OCI-LY3 (cell line): ENCODE measurements around the gene GLP1R.

Source experiments
- CTCF ChIP-seq: fragments of 200-600, 300-600 bp; sonication (generic); IDR thresholded peaks from 2 replicates; pipeline ENCODE4 v1.5.1; 2014; ENCODE audit warnings: antibody characterized with exemption, low read length, low read depth
- EZH2phosphoT487 ChIP-seq: fragments of 200-600 bp; shearing (Covaris generic); IDR thresholded peaks from 2 replicates; pipeline ENCODE4 v1.6.1; 2018; ENCODE audit warnings: antibody characterized with exemption, mixed run types, low read depth

DNA sequence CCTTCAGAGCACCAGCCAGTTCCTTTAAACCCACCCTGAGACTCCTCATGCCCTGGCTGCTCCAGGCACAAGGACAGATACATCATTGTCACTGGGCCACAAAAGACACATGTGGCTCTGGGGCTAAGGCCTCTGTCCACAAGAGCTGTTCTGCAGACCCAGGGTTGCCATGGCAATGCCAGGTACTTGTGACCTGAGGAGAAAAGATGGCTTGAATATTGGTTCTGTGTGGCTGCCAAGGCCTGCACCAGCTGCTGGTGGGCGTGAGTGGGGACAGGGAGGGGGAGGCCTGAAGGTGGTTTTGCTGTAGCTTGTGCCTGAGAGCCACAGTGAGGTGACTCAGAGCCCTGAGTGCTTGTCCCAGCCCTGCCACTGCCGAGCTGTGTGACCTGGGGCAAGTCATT lies 34.7 kb downstream of the GLP1R start:
- TF ChIP-seq CTCF (no peak), EZH2phosphoT487 (no peak)
